HG02623 (cell line): ENCODE data around the gene DYRK1A.

Experiments used
- ATAC-seq: cut with Tn5 transposase; IDR thresholded peaks from one replicate; pipeline ENCODE4 v1.9.1; 2021; ENCODE audit warnings: moderate library complexity; ENCODE audit not compliant: unreplicated experiment

The DYRK1A gene

GRCh38 chr21:37447288-37447936 is 80.8 kb downstream of the DYRK1A start:
- no peak for ATAC-seq

GRCh38 chr21:37449302-37449937 is 82.8 kb downstream of the DYRK1A start:
- ATAC-seq = no peak

- ATAC-seq = no peak
Observed at GRCh38 chr21:37450445-37450941, 83.9 kb downstream of the DYRK1A start.

- ATAC-seq = no peak
Observed at GRCh38 chr21:37451446-37451845, 84.9 kb downstream of the DYRK1A start.

- ATAC-seq = no peak
Observed at GRCh38 chr21:37452227-37452626, 85.7 kb downstream of the DYRK1A start.

GRCh38 chr21:37453350-37453749 is 86.8 kb downstream of the DYRK1A start:
- ATAC-seq = no peak

GRCh38 chr21:37454869-37455503 is 88.4 kb downstream of the DYRK1A start:
- no peak for ATAC-seq

GRCh38 chr21:37455504-37455911 is 88.9 kb downstream of the DYRK1A start:
- ATAC-seq = no peak

GRCh38 chr21:37458669-37459276 is 92.2 kb downstream of the DYRK1A start:
- ATAC-seq = no peak

- ATAC-seq = no peak
Observed at GRCh38 chr21:37459575-37459974, 93.0 kb downstream of the DYRK1A start.

- ATAC-seq = no peak
Observed at GRCh38 chr21:37460196-37460595, 93.6 kb downstream of the DYRK1A start.

- ATAC-seq = no peak
Observed at GRCh38 chr21:37461479-37461878, 94.9 kb downstream of the DYRK1A start.

GRCh38 chr21:37462087-37462861 is 95.7 kb downstream of the DYRK1A start:
- ATAC-seq = no peak

GRCh38 chr21:37463083-37463801 is 96.7 kb downstream of the DYRK1A start:
- ATAC-seq = no peak

GRCh38 chr21:37467082-37467481 is 100.5 kb downstream of the DYRK1A start:
- no peak for ATAC-seq

GRCh38 chr21:37468909-37469308 is 102.3 kb downstream of the DYRK1A start:
- no peak for ATAC-seq

GRCh38 chr21:37469441-37469840 is 102.9 kb downstream of the DYRK1A start:
- ATAC-seq = no peak

GRCh38 chr21:37472581-37472980 is 106.0 kb downstream of the DYRK1A start:
- ATAC-seq = no peak

GRCh38 chr21:37473491-37473890 is 106.9 kb downstream of the DYRK1A start:
- ATAC-seq = no peak

- ATAC-seq = no peak
Observed at GRCh38 chr21:37474342-37474741, 107.8 kb downstream of the DYRK1A start.
